ENCODE results near the gene TMA7. TPM values are rescaled to one million over a fixed set of nuclear protein-coding genes. Genes with fewer than 3 reads are reported as not detected.

The TMA7 gene
- total RNA-seq, 1 donor from 2014 or later, result 169 TPM

DNA sequence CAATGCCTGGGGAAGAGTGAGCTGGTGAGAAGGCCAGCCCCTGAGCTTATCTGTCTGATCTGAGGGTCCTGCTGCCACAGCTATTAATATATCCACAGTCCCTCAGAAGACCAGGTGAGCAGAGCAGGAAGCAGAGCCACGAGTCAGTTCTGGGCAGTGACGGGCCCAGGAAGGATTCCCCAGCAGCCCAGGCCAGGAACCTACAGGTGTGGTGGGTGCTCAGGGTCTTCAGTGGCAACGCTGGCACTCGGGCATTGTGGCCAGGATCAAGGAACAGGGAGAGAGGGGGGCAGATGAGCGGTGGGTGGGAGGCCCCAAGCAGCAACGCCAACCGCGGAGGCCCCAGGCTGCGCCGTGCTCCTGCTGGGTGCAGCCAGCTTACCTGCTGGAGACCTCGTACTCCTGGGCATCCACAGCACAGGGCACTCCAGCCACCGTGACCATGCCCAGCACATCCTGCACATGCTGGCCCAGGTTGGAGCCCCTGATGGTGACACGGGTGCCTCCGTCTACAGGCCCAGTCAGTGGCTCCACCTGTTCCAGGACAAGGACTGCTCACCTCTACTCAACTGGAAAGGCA, 22.4 kb upstream of the TMA7 start:
- Histone ChIP-seq H3K36me3 (peaks cover 35% of the 10 kb centered on the region), H3K9me3 (no peaks in the 10 kb centered on the region), H3K27ac (no peak overlapping the region), H3K4me1 (no peaks in the 10 kb centered on the region), H3K27me3 (no peaks in the 10 kb centered on the region), H3K4me3 (no peak overlapping the region)
- TF ChIP-seq, protein P1, sequence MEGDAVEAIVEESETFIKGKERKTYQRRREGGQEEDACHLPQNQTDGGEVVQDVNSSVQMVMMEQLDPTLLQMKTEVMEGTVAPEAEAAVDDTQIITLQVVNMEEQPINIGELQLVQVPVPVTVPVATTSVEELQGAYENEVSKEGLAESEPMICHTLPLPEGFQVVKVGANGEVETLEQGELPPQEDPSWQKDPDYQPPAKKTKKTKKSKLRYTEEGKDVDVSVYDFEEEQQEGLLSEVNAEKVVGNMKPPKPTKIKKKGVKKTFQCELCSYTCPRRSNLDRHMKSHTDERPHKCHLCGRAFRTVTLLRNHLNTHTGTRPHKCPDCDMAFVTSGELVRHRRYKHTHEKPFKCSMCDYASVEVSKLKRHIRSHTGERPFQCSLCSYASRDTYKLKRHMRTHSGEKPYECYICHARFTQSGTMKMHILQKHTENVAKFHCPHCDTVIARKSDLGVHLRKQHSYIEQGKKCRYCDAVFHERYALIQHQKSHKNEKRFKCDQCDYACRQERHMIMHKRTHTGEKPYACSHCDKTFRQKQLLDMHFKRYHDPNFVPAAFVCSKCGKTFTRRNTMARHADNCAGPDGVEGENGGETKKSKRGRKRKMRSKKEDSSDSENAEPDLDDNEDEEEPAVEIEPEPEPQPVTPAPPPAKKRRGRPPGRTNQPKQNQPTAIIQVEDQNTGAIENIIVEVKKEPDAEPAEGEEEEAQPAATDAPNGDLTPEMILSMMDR (IDR thresholded peaks at IDR 0.05), result no peak
- intact Hi-C loops (cut with DNase I), result no loop called here
- no peak for DNase-seq
- ATAC-seq, result no peak

DNA sequence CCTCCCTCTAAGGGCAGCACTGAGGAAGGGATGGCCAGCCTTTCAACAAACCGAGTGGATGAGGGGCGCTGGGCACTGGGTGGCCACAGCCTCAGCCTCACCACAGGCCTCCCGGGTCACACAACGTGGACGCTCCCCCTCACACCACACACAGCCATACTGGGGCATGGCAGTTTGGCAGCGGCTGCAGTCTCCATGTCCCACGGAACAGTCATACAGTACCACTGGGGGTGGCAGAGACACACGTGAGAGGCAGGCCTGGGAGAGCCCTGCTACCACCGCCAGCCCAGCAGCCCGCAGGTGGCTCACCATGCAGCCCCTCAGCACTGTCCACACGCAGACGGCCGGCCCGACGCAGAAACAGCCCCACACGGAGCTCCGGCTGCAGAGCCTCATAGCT, 21.9 kb upstream of the TMA7 start:
- H3K36me3 ChIP-seq, result peaks cover 30% of the 10 kb centered on the region
- TF ChIP-seq, protein P1 (IDR thresholded peaks at IDR 0.05), result no peak
- no peak for ATAC-seq

DNA sequence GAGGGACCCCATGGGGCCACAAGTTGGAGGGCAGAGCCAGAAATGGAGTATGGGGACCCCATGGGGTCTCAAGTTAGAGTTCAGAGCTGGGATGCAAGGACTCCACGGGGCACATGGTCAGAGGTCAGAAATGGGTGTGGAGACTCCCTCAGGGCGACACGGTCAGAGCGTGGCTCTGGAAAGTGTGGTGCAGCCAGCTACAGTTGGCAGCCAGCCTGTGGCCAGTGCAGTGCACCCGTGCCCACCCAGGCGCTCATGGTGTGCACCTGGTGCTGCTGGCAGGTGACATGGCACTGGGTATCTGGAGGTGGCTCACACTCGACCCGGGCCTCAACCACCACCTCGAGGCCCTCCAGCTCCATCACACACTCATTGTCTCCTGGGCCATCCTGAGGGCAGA, 21.4 kb upstream of the TMA7 start:
- H3K9me3 ChIP-seq, result no peaks in the 10 kb centered on the region
- no peaks in the 10 kb centered on the region for H3K27me3 ChIP-seq
- no peak overlapping the region for H3K4me3 ChIP-seq
- H3K27ac ChIP-seq, result no peak overlapping the region
- peaks cover 24% of the 10 kb centered on the region for H3K36me3 ChIP-seq
- ATAC-seq (no peak), DNase-seq (no peak)
- peaks cover 5% of the 10 kb centered on the region for H3K4me1 ChIP-seq
- TF ChIP-seq, protein P1 (IDR thresholded peaks at IDR 0.05), result no peak
- intact Hi-C loops (cut with DNase I), result no loop called here

More for the DNA sequence above, 21.9 kb upstream of the TMA7 start:
- Histone ChIP-seq H3K4me3 (no peak overlapping the region), H3K27ac (no peak overlapping the region), H3K9me3 (no peaks in the 10 kb centered on the region), H3K27me3 (no peaks in the 10 kb centered on the region), H3K4me1 (no peaks in the 10 kb centered on the region)
- DNase-seq, result no peak
- intact Hi-C loops (cut with DNase I), result no loop called here

DNA sequence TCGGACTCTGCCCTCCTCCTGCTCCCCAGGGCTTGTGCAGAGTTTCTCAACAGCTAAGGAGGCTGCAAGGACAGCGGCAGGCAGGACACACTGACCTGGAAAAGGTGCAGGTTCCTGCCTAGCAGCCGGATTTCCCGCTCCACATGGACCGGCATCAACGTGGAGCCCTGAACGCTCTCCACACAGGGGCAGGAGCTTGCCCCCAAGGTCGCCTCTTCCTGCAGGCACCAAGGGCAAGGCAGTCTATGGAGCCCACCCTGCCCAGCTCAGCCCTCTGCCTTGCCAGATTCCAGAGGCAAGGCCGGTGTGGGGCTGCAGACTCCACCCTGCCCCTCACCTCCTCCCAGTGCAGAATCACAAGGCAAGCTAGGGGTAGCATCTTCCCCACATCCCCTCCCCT, 20.9 kb upstream of the TMA7 start:
- H3K9me3 ChIP-seq, result no peaks in the 10 kb centered on the region
- TF ChIP-seq, protein P1 (IDR thresholded peaks at IDR 0.05), result no peak
- peaks cover 8% of the 10 kb centered on the region for H3K4me1 ChIP-seq
- peaks cover 19% of the 10 kb centered on the region for H3K36me3 ChIP-seq
- no peak overlapping the region for H3K4me3 ChIP-seq
- DNase-seq (no peak), ATAC-seq (no peak)
- H3K27me3 ChIP-seq, result no peaks in the 10 kb centered on the region
- intact Hi-C loops (cut with DNase I), result no loop called here
- H3K27ac ChIP-seq, result no peak overlapping the region

DNA sequence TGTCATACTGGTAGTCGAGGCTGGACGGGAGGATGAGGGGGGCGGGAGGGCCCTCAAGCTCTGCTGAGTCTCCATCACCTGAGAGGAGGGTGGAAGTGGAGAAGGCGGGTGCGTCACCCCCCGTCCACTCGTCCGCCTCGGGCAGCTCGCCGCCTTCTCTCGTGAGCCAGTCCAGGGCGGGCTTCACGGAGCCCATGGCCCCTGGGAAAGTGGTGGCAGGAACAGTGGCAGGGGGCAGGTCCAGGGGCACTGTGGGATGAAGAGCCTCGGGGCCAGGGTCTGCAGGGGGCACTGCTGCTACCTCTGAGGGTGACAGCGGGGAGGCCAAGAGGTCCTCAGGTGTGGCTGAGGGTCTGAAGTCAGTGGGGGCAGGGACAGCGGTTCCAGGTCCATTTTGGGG, 20.5 kb upstream of the TMA7 start:
- Histone ChIP-seq H3K36me3 (peaks cover 19% of the 10 kb centered on the region), H3K27me3 (no peaks in the 10 kb centered on the region), H3K4me3 (no peak overlapping the region), H3K27ac (no peak overlapping the region), H3K9me3 (no peaks in the 10 kb centered on the region), H3K4me1 (peaks cover 8% of the 10 kb centered on the region)
- TF ChIP-seq, protein P1 (IDR thresholded peaks at IDR 0.05), result no peak
- intact Hi-C loops (cut with DNase I), result no loop called here
- ATAC-seq, result no peak
- DNase-seq, result no peak

DNA sequence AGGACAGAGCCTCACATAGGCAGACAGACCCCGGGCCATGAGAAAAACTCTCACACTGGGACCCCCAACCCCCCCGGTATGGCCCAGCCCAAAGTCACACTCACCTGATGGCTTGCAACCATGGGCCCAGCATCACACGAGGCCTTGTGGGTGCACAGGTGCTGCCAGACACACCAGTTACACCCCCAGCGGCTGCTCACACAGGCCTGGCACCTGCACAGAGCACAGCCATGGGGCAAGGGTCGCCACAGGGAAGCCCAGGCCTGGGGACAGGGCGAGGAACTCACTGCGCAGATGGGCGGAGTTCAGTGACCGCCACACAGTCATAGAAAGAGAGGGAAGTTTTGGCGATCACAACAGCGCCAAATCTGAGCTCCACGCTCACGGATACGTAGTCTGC, 19.5 kb upstream of the TMA7 start:
- no peak for ATAC-seq
- H3K27ac ChIP-seq, result no peak overlapping the region
- H3K36me3 ChIP-seq, result peaks cover 19% of the 10 kb centered on the region
- H3K4me1 ChIP-seq, result peaks cover 15% of the 10 kb centered on the region
- no peak for DNase-seq
- no peaks in the 10 kb centered on the region for H3K27me3 ChIP-seq
- intact Hi-C loops (cut with DNase I), result no loop called here
- no peaks in the 10 kb centered on the region for H3K9me3 ChIP-seq
- TF ChIP-seq, protein P1 (IDR thresholded peaks at IDR 0.05), result no peak
- H3K4me3 ChIP-seq, result no peak overlapping the region
